ENCODE data around the gene EDDM13. TPM values are rescaled to one million over a fixed set of nuclear protein-coding genes. Genes with fewer than 3 reads are reported as not detected.

EDDM13 gene
- total and polyA plus RNA-seq, 2 of the 13 experiments (the other 11 are each of a cell fraction or from before 2014, with no cell fraction given): not detected

DNA sequence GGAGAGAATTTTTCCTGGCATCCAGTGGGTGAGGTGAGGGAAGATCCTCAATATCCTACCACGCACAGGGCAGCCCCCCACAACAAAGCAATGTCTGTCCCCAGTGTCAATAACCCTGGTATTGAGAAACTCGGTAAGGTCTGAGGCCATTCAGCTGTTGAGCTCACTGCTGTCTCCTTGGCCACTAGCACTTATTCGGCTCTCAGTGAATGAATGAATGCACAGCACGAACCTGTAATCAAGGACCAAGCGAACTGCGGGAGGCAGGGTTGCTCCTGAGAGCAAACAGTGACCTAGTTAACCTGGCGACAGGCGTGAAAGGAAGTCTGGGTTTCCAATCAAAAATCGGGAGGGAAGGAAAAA lies 41.5 kb downstream of the EDDM13 start (continued):
- TF ChIP-seq ZMAT3 (CRISPR knock-in tag; conservative IDR thresholded peaks at IDR 0.05): no peak
- TF ChIP-seq ZBTB7A (CRISPR knock-in tag; IDR thresholded peaks at IDR 0.05): no peak
- TF ChIP-seq ZNF274 (CRISPR knock-in tag; IDR thresholded peaks at IDR 0.05): no peak
- no peak for TF ChIP-seq KMT2B (CRISPR knock-in tag; IDR thresholded peaks at IDR 0.05)
- TF ChIP-seq TCF12 (IDR thresholded peaks at IDR 0.05): no peak
- no peak for TF ChIP-seq TCF12 (CRISPR knock-in tag; IDR thresholded peaks at IDR 0.05)
- no peak for TF ChIP-seq ZSCAN12 (CRISPR knock-in tag; IDR thresholded peaks at IDR 0.05)
- TF ChIP-seq NFYC (CRISPR knock-in tag; IDR thresholded peaks at IDR 0.05): no peak
- TF ChIP-seq, protein P1, sequence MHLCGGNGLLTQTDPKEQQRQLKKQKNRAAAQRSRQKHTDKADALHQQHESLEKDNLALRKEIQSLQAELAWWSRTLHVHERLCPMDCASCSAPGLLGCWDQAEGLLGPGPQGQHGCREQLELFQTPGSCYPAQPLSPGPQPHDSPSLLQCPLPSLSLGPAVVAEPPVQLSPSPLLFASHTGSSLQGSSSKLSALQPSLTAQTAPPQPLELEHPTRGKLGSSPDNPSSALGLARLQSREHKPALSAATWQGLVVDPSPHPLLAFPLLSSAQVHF (CRISPR knock-in tag; IDR thresholded peaks at IDR 0.05): no peak
- TF ChIP-seq ZFAT (CRISPR knock-in tag; conservative IDR thresholded peaks at IDR 0.05): no peak
- no peak for TF ChIP-seq NCOA1 (CRISPR knock-in tag; IDR thresholded peaks at IDR 0.05)
- TF ChIP-seq POLR2AphosphoS5 (IDR thresholded peaks at IDR 0.05; ENCODE audit: low read depth, low read length): no peak
- TF ChIP-seq ZNF256 (CRISPR knock-in tag; conservative IDR thresholded peaks at IDR 0.05): no peak
- TF ChIP-seq REXO4 (CRISPR knock-in tag; IDR thresholded peaks at IDR 0.05; ENCODE audit: borderline replicate concordance): no peak
- TF ChIP-seq ZNF674 (CRISPR knock-in tag; IDR thresholded peaks at IDR 0.05; ENCODE audit: low read depth): no peak
- TF ChIP-seq ZFP82 (CRISPR knock-in tag; IDR thresholded peaks at IDR 0.05; ENCODE audit: borderline replicate concordance): no peak
- TF ChIP-seq DR1 (CRISPR knock-in tag; IDR thresholded peaks at IDR 0.05): no peak
- no peak for TF ChIP-seq NFKB2 (CRISPR knock-in tag; IDR thresholded peaks at IDR 0.05; ENCODE audit: borderline replicate concordance)
- no peak for TF ChIP-seq ZNF83 (CRISPR knock-in tag; IDR thresholded peaks at IDR 0.05; ENCODE audit: borderline replicate concordance)
- TF ChIP-seq CBFB (CRISPR knock-in tag; IDR thresholded peaks at IDR 0.05): no peak
- no peak for TF ChIP-seq ZFYVE20 (CRISPR knock-in tag; IDR thresholded peaks at IDR 0.05; ENCODE audit: borderline replicate concordance, low read depth)
- no peak for TF ChIP-seq SOX6 (IDR thresholded peaks at IDR 0.05)
- no peak for TF ChIP-seq SOX6 (CRISPR knock-in tag; IDR thresholded peaks at IDR 0.05)
- no peak for TF ChIP-seq CENPT (CRISPR knock-in tag; IDR thresholded peaks at IDR 0.05; ENCODE audit: low read depth)
- no peak for TF ChIP-seq ZNF737 (CRISPR knock-in tag; IDR thresholded peaks at IDR 0.05; ENCODE audit: borderline replicate concordance)
- no peak for TF ChIP-seq HIVEP1 (CRISPR knock-in tag; IDR thresholded peaks at IDR 0.05)
- no peak for TF ChIP-seq TMF1 (CRISPR knock-in tag; IDR thresholded peaks at IDR 0.05; ENCODE audit: low read depth)
- TF ChIP-seq PAF1 (CRISPR knock-in tag; IDR thresholded peaks at IDR 0.05): no peak
- TF ChIP-seq, protein P2, sequence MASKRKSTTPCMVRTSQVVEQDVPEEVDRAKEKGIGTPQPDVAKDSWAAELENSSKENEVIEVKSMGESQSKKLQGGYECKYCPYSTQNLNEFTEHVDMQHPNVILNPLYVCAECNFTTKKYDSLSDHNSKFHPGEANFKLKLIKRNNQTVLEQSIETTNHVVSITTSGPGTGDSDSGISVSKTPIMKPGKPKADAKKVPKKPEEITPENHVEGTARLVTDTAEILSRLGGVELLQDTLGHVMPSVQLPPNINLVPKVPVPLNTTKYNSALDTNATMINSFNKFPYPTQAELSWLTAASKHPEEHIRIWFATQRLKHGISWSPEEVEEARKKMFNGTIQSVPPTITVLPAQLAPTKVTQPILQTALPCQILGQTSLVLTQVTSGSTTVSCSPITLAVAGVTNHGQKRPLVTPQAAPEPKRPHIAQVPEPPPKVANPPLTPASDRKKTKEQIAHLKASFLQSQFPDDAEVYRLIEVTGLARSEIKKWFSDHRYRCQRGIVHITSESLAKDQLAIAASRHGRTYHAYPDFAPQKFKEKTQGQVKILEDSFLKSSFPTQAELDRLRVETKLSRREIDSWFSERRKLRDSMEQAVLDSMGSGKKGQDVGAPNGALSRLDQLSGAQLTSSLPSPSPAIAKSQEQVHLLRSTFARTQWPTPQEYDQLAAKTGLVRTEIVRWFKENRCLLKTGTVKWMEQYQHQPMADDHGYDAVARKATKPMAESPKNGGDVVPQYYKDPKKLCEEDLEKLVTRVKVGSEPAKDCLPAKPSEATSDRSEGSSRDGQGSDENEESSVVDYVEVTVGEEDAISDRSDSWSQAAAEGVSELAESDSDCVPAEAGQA (IDR thresholded peaks at IDR 0.05; ENCODE audit: low read depth): no peak
- TF ChIP-seq, protein P2 (CRISPR knock-in tag; IDR thresholded peaks at IDR 0.05; ENCODE audit: borderline replicate concordance): no peak
